Measurements from ENCODE around the gene TNFAIP2.

DNA sequence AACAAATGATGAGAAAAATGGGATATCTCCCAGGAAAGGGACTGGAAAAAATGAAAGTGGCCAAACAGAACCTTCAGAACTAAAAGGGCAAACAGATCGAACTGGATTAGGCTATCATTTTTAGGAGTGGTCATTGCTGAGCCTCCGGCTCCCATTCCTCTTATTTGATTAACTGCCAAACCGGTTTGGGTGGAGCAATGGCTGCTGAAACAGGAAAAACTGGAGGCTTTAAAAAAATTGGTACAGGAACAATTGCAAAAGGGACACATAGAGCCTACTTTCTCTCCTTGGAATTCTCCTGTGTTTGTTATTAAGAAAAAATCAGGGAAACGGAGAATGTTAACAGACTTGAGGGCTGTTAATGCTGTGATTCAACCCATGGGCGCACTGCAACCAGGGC, 49.7 kb downstream of the TNFAIP2 start:
- TF ChIP-seq POLR2A (IDR thresholded peaks at IDR 0.05; ENCODE audit: low read length) (no peak), GATA1 (IDR thresholded peaks at IDR 0.05; ENCODE audit: low read depth, low read length) (no peak)
